ENCODE measurements around the gene RUBCNL.

DNA sequence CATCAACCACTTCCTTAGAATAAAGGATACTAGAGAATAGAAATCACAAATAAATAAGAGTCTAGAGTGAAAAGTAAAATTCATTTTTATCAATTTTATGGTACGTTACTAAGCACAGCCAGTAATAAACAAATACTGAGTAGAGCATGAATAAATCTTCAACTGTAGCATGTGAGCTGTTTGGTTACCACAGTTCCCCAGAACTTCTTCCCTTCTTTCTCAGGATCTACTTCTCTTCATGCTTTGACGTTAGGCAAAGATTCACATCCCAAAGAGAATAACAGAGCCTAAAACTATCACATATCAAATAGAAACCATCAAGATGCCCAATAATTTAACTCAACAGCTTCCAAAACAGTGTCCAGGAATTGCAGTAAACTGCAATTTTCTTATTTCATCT, 7.4 kb downstream of the RUBCNL start:
- TF ChIP-seq, protein P1, sequence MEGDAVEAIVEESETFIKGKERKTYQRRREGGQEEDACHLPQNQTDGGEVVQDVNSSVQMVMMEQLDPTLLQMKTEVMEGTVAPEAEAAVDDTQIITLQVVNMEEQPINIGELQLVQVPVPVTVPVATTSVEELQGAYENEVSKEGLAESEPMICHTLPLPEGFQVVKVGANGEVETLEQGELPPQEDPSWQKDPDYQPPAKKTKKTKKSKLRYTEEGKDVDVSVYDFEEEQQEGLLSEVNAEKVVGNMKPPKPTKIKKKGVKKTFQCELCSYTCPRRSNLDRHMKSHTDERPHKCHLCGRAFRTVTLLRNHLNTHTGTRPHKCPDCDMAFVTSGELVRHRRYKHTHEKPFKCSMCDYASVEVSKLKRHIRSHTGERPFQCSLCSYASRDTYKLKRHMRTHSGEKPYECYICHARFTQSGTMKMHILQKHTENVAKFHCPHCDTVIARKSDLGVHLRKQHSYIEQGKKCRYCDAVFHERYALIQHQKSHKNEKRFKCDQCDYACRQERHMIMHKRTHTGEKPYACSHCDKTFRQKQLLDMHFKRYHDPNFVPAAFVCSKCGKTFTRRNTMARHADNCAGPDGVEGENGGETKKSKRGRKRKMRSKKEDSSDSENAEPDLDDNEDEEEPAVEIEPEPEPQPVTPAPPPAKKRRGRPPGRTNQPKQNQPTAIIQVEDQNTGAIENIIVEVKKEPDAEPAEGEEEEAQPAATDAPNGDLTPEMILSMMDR (IDR thresholded peaks at IDR 0.05): no peak
- TF ChIP-seq POLR2A (IDR thresholded peaks at IDR 0.05; ENCODE audit: low read depth): no peak
- no peak for TF ChIP-seq POLR2AphosphoS5 (IDR thresholded peaks at IDR 0.05)
- TF ChIP-seq EP300 (IDR thresholded peaks at IDR 0.05): no peak
